OCI-M2 (cell line): ENCODE results near the gene CIAO3.
A peak's percentile ranks its signal among the peaks of the same experiment; 100 is the strongest.

Experiments used
- DNase-seq: peaks from one replicate; lab custom pipeline; 2025; ENCODE audit not compliant: unreplicated experiment; lab: John Stamatoyannopoulos, UW

Gene CIAO3

DNA sequence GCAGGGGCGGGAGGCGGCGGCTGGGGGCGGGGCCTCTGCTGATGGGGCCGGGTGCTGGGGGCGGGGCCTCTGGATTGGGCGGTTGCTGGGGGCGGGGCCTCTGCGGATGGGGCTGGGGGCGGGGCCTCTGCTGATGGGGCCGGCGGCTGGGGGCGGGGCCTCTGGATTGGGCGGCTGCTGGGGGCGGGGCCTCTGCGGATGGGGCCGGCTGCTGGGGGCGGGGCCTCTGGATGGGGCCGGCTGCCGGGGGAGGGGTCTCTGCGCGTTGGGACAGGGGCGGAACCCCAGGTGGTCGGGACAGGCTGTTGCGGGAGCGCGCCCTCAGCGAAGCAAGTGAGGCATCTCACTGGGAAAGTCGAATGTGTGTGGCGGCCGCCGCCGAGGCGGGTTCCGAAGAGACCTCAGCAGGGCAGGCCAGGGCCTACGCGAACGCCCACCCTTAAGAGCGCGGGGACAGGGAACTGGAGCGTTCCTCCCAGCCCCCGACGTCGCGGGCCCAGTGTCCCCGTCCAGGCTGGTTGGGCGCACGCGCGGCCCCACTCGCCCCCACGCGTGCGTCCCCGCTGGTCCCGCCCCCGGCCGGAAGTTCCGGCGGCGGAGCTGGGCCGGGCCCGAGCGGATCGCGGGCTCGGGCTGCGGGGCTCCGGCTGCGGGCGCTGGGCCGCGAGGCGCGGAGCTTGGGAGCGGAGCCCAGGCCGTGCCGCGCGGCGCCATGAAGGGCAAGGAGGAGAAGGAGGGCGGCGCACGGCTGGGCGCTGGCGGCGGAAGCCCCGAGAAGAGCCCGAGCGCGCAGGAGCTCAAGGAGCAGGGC lies 60.8 kb downstream of the CIAO3 start, which contains the start of gene STUB1:
Gene STUB1, plus strand, starts transcription at position 597 of the 811 bp plus-strand sequence. Its CDS starts 116 bp downstream, at position 713.
- peak; percentile 25 for DNase-seq
